ENCODE results near the gene PRICKLE1.
A peak's percentile ranks its signal among the peaks of the same experiment; 100 is the strongest.

Gene PRICKLE1

GRCh38 chr12:42576374-42576773, 13.2 kb downstream of the PRICKLE1 start:
- H3K4me3 Mint-ChIP-seq, result no peak overlapping the region
- no peaks in the 10 kb centered on the region for H3K36me3 Mint-ChIP-seq
- H3K27me3 Mint-ChIP-seq, result peaks cover 9% of the 10 kb centered on the region
- no peaks in the 10 kb centered on the region for H3K9me3 Mint-ChIP-seq
- H3K4me1 Mint-ChIP-seq, result no peaks in the 10 kb centered on the region
- no peak overlapping the region for H3K27ac Mint-ChIP-seq

GRCh38 chr12:42575717-42576116, 13.8 kb downstream of the PRICKLE1 start:
- no peaks in the 10 kb centered on the region for H3K9me3 Mint-ChIP-seq
- no peak overlapping the region for H3K4me3 Mint-ChIP-seq
- H3K4me1 Mint-ChIP-seq, result no peaks in the 10 kb centered on the region
- H3K27me3 Mint-ChIP-seq, result peaks cover 8% of the 10 kb centered on the region
- no peaks in the 10 kb centered on the region for H3K36me3 Mint-ChIP-seq
- no peak overlapping the region for H3K27ac Mint-ChIP-seq

GRCh38 chr12:42574851-42575266, 14.7 kb downstream of the PRICKLE1 start:
- H3K27ac Mint-ChIP-seq, result no peak overlapping the region
- no peak overlapping the region for H3K4me3 Mint-ChIP-seq
- peaks cover 7% of the 10 kb centered on the region for H3K27me3 Mint-ChIP-seq
- no peaks in the 10 kb centered on the region for H3K4me1 Mint-ChIP-seq
- no peaks in the 10 kb centered on the region for H3K9me3 Mint-ChIP-seq
- H3K36me3 Mint-ChIP-seq, result no peaks in the 10 kb centered on the region

GRCh38 chr12:42571327-42572009, 18.1 kb downstream of the PRICKLE1 start:
- Mint-ChIP-seq H3K4me1 (no peaks in the 10 kb centered on the region), H3K27me3 (peaks cover 1% of the 10 kb centered on the region), H3K9me3 (no peaks in the 10 kb centered on the region), H3K27ac (no peak overlapping the region), H3K4me3 (no peak overlapping the region), H3K36me3 (no peaks in the 10 kb centered on the region)

GRCh38 chr12:42570076-42570475, 19.5 kb downstream of the PRICKLE1 start:
- H3K9me3 Mint-ChIP-seq, result no peaks in the 10 kb centered on the region
- H3K4me3 Mint-ChIP-seq, result no peak overlapping the region
- H3K4me1 Mint-ChIP-seq, result no peaks in the 10 kb centered on the region
- no peaks in the 10 kb centered on the region for H3K36me3 Mint-ChIP-seq
- H3K27ac Mint-ChIP-seq, result no peak overlapping the region
- peaks cover 4% of the 10 kb centered on the region for H3K27me3 Mint-ChIP-seq

- Mint-ChIP-seq H3K9me3 (no peaks in the 10 kb centered on the region), H3K4me3 (no peak overlapping the region), H3K4me1 (no peaks in the 10 kb centered on the region), H3K27ac (no peak overlapping the region), H3K27me3 (peaks cover 4% of the 10 kb centered on the region), H3K36me3 (no peaks in the 10 kb centered on the region)
Observed at GRCh38 chr12:42568952-42569915, 20.3 kb downstream of the PRICKLE1 start.

- Mint-ChIP-seq H3K4me3 (no peak overlapping the region), H3K9me3 (no peaks in the 10 kb centered on the region), H3K36me3 (no peaks in the 10 kb centered on the region), H3K4me1 (no peaks in the 10 kb centered on the region), H3K27me3 (peaks cover 4% of the 10 kb centered on the region), H3K27ac (peak overlapping the region; percentile 10)
Observed at GRCh38 chr12:42565633-42566032, 23.9 kb downstream of the PRICKLE1 start.

GRCh38 chr12:42564996-42565395, 24.6 kb downstream of the PRICKLE1 start:
- no peak overlapping the region for H3K27ac Mint-ChIP-seq
- no peak overlapping the region for H3K4me3 Mint-ChIP-seq
- H3K36me3 Mint-ChIP-seq, result no peaks in the 10 kb centered on the region
- no peaks in the 10 kb centered on the region for H3K4me1 Mint-ChIP-seq
- H3K27me3 Mint-ChIP-seq, result peaks cover 3% of the 10 kb centered on the region
- H3K9me3 Mint-ChIP-seq, result no peaks in the 10 kb centered on the region

- Mint-ChIP-seq H3K9me3 (no peaks in the 10 kb centered on the region), H3K36me3 (no peaks in the 10 kb centered on the region), H3K27me3 (peaks cover 3% of the 10 kb centered on the region), H3K4me3 (no peak overlapping the region), H3K27ac (no peak overlapping the region), H3K4me1 (no peaks in the 10 kb centered on the region)
Observed at GRCh38 chr12:42564556-42564955, 25.0 kb downstream of the PRICKLE1 start.

- Mint-ChIP-seq H3K36me3 (no peaks in the 10 kb centered on the region), H3K27me3 (peaks cover under 1% of the 10 kb centered on the region), H3K9me3 (no peaks in the 10 kb centered on the region), H3K27ac (no peak overlapping the region), H3K4me1 (no peaks in the 10 kb centered on the region), H3K4me3 (no peak overlapping the region)
Observed at GRCh38 chr12:42560977-42561376, 28.6 kb downstream of the PRICKLE1 start.

- H3K4me3 Mint-ChIP-seq, result no peak overlapping the region
- no peak overlapping the region for H3K27ac Mint-ChIP-seq
- no peaks in the 10 kb centered on the region for H3K9me3 Mint-ChIP-seq
- no peaks in the 10 kb centered on the region for H3K4me1 Mint-ChIP-seq
- H3K36me3 Mint-ChIP-seq, result no peaks in the 10 kb centered on the region
- H3K27me3 Mint-ChIP-seq, result no peaks in the 10 kb centered on the region
Observed at GRCh38 chr12:42557586-42558172, 31.9 kb downstream of the PRICKLE1 start.

GRCh38 chr12:42556917-42557316, 32.6 kb downstream of the PRICKLE1 start:
- Mint-ChIP-seq H3K36me3 (no peaks in the 10 kb centered on the region), H3K4me3 (no peak overlapping the region), H3K4me1 (no peaks in the 10 kb centered on the region), H3K9me3 (no peaks in the 10 kb centered on the region), H3K27ac (no peak overlapping the region), H3K27me3 (peaks cover 3% of the 10 kb centered on the region)

GRCh38 chr12:42552822-42553221, 36.7 kb downstream of the PRICKLE1 start:
- Mint-ChIP-seq H3K4me1 (no peaks in the 10 kb centered on the region), H3K36me3 (no peaks in the 10 kb centered on the region), H3K4me3 (no peak overlapping the region), H3K27ac (no peak overlapping the region), H3K9me3 (no peaks in the 10 kb centered on the region), H3K27me3 (peaks cover 11% of the 10 kb centered on the region)

GRCh38 chr12:42550800-42551199, 38.7 kb downstream of the PRICKLE1 start:
- no peak overlapping the region for H3K4me3 Mint-ChIP-seq
- H3K36me3 Mint-ChIP-seq, result no peaks in the 10 kb centered on the region
- H3K27ac Mint-ChIP-seq, result no peak overlapping the region
- peaks cover 11% of the 10 kb centered on the region for H3K27me3 Mint-ChIP-seq
- no peaks in the 10 kb centered on the region for H3K9me3 Mint-ChIP-seq
- no peaks in the 10 kb centered on the region for H3K4me1 Mint-ChIP-seq

GRCh38 chr12:42546709-42547108, 42.8 kb downstream of the PRICKLE1 start:
- no peak overlapping the region for H3K4me3 Mint-ChIP-seq
- H3K27ac Mint-ChIP-seq, result no peak overlapping the region
- H3K27me3 Mint-ChIP-seq, result peaks cover 11% of the 10 kb centered on the region
- no peaks in the 10 kb centered on the region for H3K36me3 Mint-ChIP-seq
- no peaks in the 10 kb centered on the region for H3K9me3 Mint-ChIP-seq
- no peaks in the 10 kb centered on the region for H3K4me1 Mint-ChIP-seq

GRCh38 chr12:42541965-42542364, 47.6 kb downstream of the PRICKLE1 start:
- Mint-ChIP-seq H3K36me3 (no peaks in the 10 kb centered on the region), H3K4me3 (no peak overlapping the region), H3K4me1 (no peaks in the 10 kb centered on the region), H3K27me3 (peaks cover 7% of the 10 kb centered on the region), H3K27ac (no peak overlapping the region), H3K9me3 (no peaks in the 10 kb centered on the region)

All from activated naive CD4-positive, alpha-beta T cell treated with anti-CD3 and anti-CD28 coated beads, Interleukin-2, amount 50 U/mL, for 24 hours (primary cell).